WI38 (cell line): ENCODE data around the gene RAI14.

Experiments
- H3K4me3 ChIP-seq: 2 replicates; pipeline ENCODE4 v1.5.1; 2011; ENCODE audit warnings: low read depth, mild to moderate bottlenecking, control low read depth, low read length
- TF ChIP-seq, protein P1 (sequence below): IDR thresholded peaks from 2 replicates; pipeline ENCODE4 v1.5.1; 2012; ENCODE audit warnings: low read depth, mild to moderate bottlenecking, control low read depth, low read length

Gene RAI14

DNA sequence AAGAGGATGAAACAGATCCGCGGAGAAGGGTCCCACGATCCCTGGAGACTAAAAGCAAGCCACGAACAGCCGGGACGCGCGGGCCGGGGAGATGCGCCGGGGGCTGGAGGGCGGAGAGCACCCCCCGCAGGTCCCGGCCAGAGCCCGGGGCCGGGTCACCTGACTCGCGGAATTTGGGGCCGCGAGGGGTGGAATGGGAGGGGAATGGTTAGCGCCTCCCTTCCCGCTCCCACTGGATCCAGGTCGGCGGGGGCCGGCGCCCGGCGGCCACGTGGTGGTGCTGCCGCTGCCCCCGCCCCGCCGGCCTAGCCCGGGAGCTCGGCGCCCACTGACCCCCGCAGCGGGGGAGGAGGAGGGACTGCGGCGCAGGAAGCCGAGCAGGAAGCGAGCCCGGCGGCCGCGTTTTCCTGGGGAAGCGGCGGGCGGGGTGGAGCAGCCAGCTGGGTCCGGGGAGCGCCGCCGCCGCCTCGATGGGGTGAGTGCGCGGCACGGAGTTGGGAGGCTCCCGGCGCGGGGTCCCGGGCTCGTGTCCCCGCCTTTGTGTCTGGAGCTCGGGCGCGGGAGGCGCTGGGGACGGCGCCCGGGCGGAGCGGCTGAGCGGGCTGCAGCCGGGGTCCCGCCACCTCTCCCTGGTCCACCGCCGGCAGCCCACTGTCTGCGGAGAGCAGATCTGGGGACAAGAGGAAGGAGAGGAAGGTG lies at the start of gene RAI14:
TSS of gene RAI14 (plus strand) at position 328 of the 699 bp plus-strand sequence. CDS start 30,592 bp downstream, outside the sequence.
- peak within 1 kb of the TSS; percentile 99 for H3K4me3 ChIP-seq
- TF ChIP-seq, protein P1, sequence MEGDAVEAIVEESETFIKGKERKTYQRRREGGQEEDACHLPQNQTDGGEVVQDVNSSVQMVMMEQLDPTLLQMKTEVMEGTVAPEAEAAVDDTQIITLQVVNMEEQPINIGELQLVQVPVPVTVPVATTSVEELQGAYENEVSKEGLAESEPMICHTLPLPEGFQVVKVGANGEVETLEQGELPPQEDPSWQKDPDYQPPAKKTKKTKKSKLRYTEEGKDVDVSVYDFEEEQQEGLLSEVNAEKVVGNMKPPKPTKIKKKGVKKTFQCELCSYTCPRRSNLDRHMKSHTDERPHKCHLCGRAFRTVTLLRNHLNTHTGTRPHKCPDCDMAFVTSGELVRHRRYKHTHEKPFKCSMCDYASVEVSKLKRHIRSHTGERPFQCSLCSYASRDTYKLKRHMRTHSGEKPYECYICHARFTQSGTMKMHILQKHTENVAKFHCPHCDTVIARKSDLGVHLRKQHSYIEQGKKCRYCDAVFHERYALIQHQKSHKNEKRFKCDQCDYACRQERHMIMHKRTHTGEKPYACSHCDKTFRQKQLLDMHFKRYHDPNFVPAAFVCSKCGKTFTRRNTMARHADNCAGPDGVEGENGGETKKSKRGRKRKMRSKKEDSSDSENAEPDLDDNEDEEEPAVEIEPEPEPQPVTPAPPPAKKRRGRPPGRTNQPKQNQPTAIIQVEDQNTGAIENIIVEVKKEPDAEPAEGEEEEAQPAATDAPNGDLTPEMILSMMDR, result no peak

DNA sequence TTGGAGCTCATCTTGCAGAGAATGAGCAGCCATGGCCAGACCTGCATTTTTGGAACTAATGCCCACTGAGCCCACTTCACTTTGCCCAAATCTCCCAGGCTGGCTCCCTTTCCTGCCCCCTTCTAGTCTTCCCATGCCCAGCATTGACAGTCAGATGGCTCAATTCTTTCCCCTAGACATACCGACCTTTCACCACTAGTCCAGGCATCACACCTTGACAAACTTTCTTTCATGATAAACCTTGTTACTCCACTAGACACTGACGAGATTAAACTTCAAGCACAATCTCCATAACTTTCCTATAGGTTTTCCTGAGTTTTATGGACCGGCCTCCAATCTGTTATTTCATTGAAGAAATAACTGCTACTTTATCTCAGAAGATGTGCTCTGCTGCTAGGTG lies 47.8 kb upstream of the RAI14 start:
- H3K4me3 ChIP-seq, result no peak overlapping the region
- TF ChIP-seq, protein P1, result no peak

DNA sequence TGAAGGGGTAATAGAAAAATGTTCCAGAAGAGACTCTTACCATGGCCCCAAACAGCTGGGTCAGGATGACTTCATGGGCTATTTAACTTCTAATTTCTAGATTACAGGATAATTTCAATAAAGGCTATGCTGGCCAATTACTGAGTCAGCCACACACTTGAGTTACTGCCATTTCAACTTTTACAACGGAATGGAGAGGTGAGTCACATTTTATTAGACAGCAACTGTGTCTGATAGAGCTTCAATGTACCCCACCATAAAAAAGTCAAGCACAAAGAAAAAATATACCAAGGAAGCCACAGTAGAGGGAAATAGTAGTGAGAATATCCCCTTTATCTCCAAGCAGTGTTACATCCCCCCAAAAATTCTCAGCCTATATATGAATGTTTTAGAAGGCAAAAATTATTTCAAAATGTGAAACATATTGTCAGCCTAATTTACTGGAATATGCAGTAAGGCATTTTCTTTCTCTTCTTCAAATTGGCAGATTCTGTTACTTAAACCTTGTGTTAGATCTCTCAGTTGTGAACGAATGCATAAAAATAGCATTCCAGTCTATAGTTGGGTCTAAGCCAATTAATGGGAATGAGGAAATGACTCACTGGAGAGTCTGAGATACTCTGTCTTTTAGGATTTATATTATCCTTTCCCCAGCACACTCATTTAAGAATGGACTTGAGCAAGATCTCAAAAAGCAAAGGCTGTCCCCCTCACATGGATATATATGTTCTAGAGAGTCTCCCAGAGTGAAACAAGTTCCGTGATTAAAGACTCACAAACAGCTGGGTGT lies 47.1 kb upstream of the RAI14 start:
- TF ChIP-seq, protein P1, result no peak
- H3K4me3 ChIP-seq, result no peak overlapping the region

DNA sequence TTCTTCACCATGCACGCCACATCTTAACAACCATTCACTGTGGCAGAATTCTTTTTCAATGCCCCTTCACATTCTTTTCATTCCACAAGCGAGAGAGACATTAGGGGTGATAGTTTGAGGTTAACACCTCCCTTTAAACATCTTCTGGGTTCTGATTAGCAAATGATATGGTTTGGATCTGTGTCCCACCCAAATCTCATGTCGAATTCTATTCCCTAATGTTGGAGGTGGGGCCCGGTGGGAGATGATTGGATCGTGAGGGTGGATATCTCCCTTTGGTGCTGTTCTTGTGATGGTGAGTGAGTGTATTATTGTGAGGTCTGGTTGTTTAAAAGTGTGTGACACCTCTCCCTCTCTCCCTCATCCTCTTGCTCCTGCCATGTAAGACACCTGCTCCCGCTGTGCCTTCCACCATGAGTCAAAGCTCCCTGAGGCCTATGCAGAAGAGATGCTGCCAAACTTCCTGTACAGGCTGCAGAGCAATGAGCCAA lies 46.1 kb upstream of the RAI14 start:
- TF ChIP-seq, protein P1, result no peak
- H3K4me3 ChIP-seq, result no peak overlapping the region

DNA sequence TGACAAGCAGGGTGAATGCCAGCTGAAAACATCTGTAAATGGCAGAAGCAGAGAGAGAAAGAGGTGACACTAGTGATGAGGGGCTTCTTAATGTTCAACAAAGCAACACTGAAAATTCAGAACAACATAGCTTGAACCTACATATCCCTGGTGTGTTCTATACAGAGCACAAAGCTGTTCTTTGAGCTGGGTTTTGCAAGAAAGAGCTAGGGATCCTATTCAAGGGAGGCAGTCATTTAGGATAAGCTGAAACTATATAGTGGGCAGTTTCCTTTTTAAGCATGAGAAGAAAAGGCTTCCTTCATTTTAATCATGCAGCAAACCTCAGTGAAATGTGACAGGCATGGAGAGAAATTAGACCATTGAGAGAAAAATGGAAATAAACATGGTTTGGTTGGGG lies 45.6 kb upstream of the RAI14 start:
- no peak overlapping the region for H3K4me3 ChIP-seq
- TF ChIP-seq, protein P1, result no peak

DNA sequence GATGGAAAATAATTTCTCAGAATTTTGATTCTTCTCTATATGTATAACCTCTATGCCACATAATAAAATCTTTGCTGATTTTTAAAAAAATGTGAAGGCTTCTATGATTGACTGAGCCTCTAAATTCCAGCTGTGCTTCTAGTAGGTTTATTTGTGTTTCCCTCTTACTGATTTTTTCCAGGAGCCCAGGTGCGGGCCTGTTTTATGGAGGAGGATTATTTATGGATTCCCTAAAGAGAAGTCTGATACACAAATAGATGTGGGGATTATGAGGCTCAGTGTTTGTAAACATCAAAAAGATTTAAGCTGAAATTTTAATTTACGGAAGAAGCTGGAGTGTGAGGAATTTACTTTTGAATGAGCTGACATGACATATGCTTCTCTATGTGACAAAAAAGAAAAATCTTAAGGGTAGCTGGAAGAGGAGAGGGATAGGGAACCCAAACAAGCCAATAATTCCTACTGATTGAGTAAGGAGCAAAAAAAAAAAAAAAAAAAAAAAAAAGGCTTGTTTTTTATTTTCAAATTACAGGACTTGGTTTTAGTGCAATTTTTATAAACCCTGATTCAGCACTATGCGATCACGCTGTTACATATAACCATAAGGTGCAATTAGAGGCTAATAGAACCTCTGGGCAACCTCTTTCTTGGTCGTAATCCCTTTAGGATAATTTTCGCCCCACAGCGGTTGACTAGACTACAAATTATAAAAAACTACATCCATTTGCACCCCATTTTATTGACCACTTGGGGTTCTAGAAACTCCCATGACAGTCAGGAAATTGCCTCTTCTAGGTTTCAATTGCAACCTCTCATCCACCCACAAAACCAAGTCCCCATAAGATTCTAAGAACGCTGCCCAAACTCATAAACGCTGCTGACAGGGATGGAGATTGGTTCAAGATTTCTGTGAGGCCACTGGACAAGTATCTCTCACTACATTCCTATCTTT lies 44.4 kb upstream of the RAI14 start:
- TF ChIP-seq, protein P1, result no peak

More for the DNA sequence above, 44.4 kb upstream of the RAI14 start:
- H3K4me3 ChIP-seq, result no peak overlapping the region
